IMR-90 (cell line): ENCODE measurements around the gene TENM4. TPM values are rescaled to one million over a fixed set of nuclear protein-coding genes. Genes with fewer than 3 reads are reported as not detected.

ENCODE experiments used
- ATAC-seq: fragments of 200-7000 bp; cut with Tn5 transposase; 2 replicates; pipeline ENCODE4 v1.9.1; 2020; ENCODE audit warnings: low read depth, mild to moderate bottlenecking, moderate library complexity
- BruUV-seq: library from RNA; stranded (reverse); fragments of 400-500 nt; replicated peaks from 2 replicates; lab custom pipeline; 2021; lab: Mats Ljungman, UMichigan
- CTCF ChIA-PET: fragments of 300-600 bp; formaldehyde crosslinking; extraction: SDS; loops from one replicate; lab custom pipeline; 2021; ENCODE audit warnings: antibody characterized with exemption; lab: Yijun Ruan, JAX
- POLR2A ChIA-PET: fragments of 300-600 bp; sonication (Branson Sonifier 250); formaldehyde crosslinking; loops from one replicate; lab custom pipeline; 2022; ENCODE audit warnings: antibody characterized with exemption; ENCODE audit not compliant: unreplicated experiment; lab: Charles Lee
- DNase-seq: peaks from one replicate; pipeline ENCODE4 v3.0.0; 2013
- H2AFZ ChIP-seq: replicated peaks from 2 replicates; pipeline ENCODE3; 2013; ENCODE audit warnings: low read length, mild to moderate bottlenecking; ENCODE audit not compliant: poor library complexity
- H2AK5ac ChIP-seq: 2 replicates; pipeline ENCODE4 v1.6.1; 2013; ENCODE audit warnings: low read depth, low read length, inconsistent platforms
- H2AK9ac ChIP-seq: replicated peaks from 2 replicates; pipeline ENCODE3; 2013; ENCODE audit warnings: mild to moderate bottlenecking, low read depth, low read length, moderate library complexity; ENCODE audit not compliant: poor library complexity
- H2BK120ac ChIP-seq: 2 replicates; pipeline ENCODE4 v1.6.1; 2013; ENCODE audit warnings: low read depth, low read length, inconsistent platforms
- H2BK15ac ChIP-seq: 3 replicates; pipeline ENCODE4 v1.6.1; 2013; ENCODE audit warnings: low read depth, low read length, inconsistent platforms
- H2BK20ac ChIP-seq: 2 replicates; pipeline ENCODE4 v1.6.1; 2013; ENCODE audit warnings: low read depth, mild to moderate bottlenecking, inconsistent platforms, low read length, moderate library complexity
- H2BK5ac ChIP-seq: 2 replicates; pipeline ENCODE4 v1.6.1; 2013; ENCODE audit warnings: mild to moderate bottlenecking, low read depth, low read length, inconsistent platforms; ENCODE audit not compliant: poor library complexity, severe bottlenecking
- H3K14ac ChIP-seq: replicated peaks from 2 replicates; pipeline ENCODE4 v1.6.1; 2013; ENCODE audit warnings: low read depth, low read length, inconsistent platforms
- H3K18ac ChIP-seq: 2 replicates; pipeline ENCODE4 v1.6.1; 2013; ENCODE audit warnings: low read depth, low read length, control low read depth
- H3K23ac ChIP-seq: 2 replicates; pipeline ENCODE4 v1.6.1; 2013; ENCODE audit warnings: low read depth, low read length, inconsistent platforms
- H3K27ac ChIP-seq: 2 replicates; pipeline ENCODE4 v1.5.1; 2013; ENCODE audit warnings: mild to moderate bottlenecking, control low read depth, low read length; ENCODE audit not compliant: insufficient read depth
- H3K27me3 ChIP-seq: 2 replicates; pipeline ENCODE4 v1.6.1; 2013; ENCODE audit warnings: low read length; ENCODE audit not compliant: control insufficient read depth, insufficient read depth
- H3K36me3 ChIP-seq: 2 replicates; pipeline ENCODE4 v1.6.1; 2013; ENCODE audit warnings: low read length, mixed read lengths; ENCODE audit not compliant: control insufficient read depth, insufficient read depth
- H3K4ac ChIP-seq: 2 replicates; pipeline ENCODE4 v1.6.1; 2013; ENCODE audit warnings: low read depth, low read length, inconsistent platforms
- H3K4me1 ChIP-seq: 2 replicates; pipeline ENCODE4 v1.6.1; 2013; ENCODE audit warnings: low read length, mixed read lengths; ENCODE audit not compliant: control insufficient read depth, insufficient read depth
- H3K4me2 ChIP-seq: 2 replicates; pipeline ENCODE4 v1.6.1; 2013; ENCODE audit warnings: low read depth, mild to moderate bottlenecking, control low read depth, low read length, moderate library complexity
- H3K4me3 ChIP-seq: 2 replicates; pipeline ENCODE4 v1.5.1; 2013; ENCODE audit warnings: low read depth, mild to moderate bottlenecking, control low read depth, low read length, moderate library complexity; ENCODE audit not compliant: insufficient read depth
- H3K56ac ChIP-seq: 2 replicates; pipeline ENCODE4 v1.6.1; 2013; ENCODE audit warnings: low read length, inconsistent platforms; ENCODE audit not compliant: insufficient read depth; ENCODE audit errors: extremely low read depth
- H3K79me1 ChIP-seq, 2 experiments: 2 replicates each; pipeline ENCODE4 v1.6.1; 2013; ENCODE audit warnings: low read length in 2 of 2, inconsistent platforms in 1 of 2, low read depth in 1 of 2
- H3K9ac ChIP-seq: 2 replicates; pipeline ENCODE4 v1.6.1; 2013; ENCODE audit warnings: low read depth, low read length, control low read depth
- H3K9me1 ChIP-seq: 2 replicates; pipeline ENCODE4 v1.6.1; 2013; ENCODE audit warnings: low read length, inconsistent platforms; ENCODE audit not compliant: insufficient read depth
- H3K9me3 ChIP-seq: 2 replicates; pipeline ENCODE4 v1.6.1; 2013; ENCODE audit warnings: low read length; ENCODE audit not compliant: control insufficient read depth, insufficient read depth
- H4K20me1 ChIP-seq: 2 replicates; pipeline ENCODE4 v1.6.1; 2013; ENCODE audit warnings: low read length, inconsistent platforms; ENCODE audit not compliant: insufficient read depth
- H4K5ac ChIP-seq: 2 replicates; pipeline ENCODE4 v1.6.1; 2013; ENCODE audit warnings: mild to moderate bottlenecking, low read depth, low read length, control low read depth
- H4K8ac ChIP-seq, 2 experiments: 2 replicates each; pipeline ENCODE4 v1.6.1; 2013; ENCODE audit warnings: low read depth in 2 of 2, low read length in 2 of 2, control low read depth in 1 of 2, inconsistent platforms in 1 of 2
- H4K91ac ChIP-seq: 2 replicates; pipeline ENCODE4 v1.6.1; 2013; ENCODE audit warnings: low read depth, low read length, inconsistent platforms; ENCODE audit not compliant: insufficient read depth
- BHLHE40 ChIP-seq: fragments of 150-350 bp; IDR thresholded peaks from 2 replicates; pipeline ENCODE4 v1.6.1; 2016; ENCODE audit warnings: mild to moderate bottlenecking, low read depth, low read length
- CEBPB ChIP-seq: IDR thresholded peaks from 2 replicates; pipeline ENCODE4 v1.6.1; 2012; ENCODE audit warnings: low read depth, low read length, improper control_type of control experiment
- CHD1 ChIP-seq: IDR thresholded peaks from 2 replicates; pipeline ENCODE4 v1.6.1; 2012; ENCODE audit warnings: low read depth, low read length, improper control_type of control experiment
- CTCF ChIP-seq: conservative IDR thresholded peaks from 2 replicates; pipeline ENCODE4 v1.5.1; 2012; ENCODE audit warnings: mild to moderate bottlenecking, low read depth, low read length, improper control_type of control experiment
- FOS ChIP-seq: fragments of 150-350 bp; IDR thresholded peaks from 2 replicates; pipeline ENCODE4 v1.6.1; 2016; ENCODE audit warnings: low read depth, low read length
- MAFK ChIP-seq: IDR thresholded peaks from 2 replicates; pipeline ENCODE4 v1.6.1; 2012; ENCODE audit warnings: low read depth, low read length, improper control_type of control experiment
- MAZ ChIP-seq: IDR thresholded peaks from 2 replicates; pipeline ENCODE4 v1.6.1; 2012; ENCODE audit warnings: low read depth, mild to moderate bottlenecking, low read length, improper control_type of control experiment, moderate library complexity, borderline replicate concordance
- MXI1 ChIP-seq: IDR thresholded peaks from 2 replicates; pipeline ENCODE4 v1.6.1; 2012; ENCODE audit warnings: low read depth, mild to moderate bottlenecking, low read length, moderate library complexity, borderline replicate concordance
- NFE2L2 ChIP-seq: fragments of 150-350 bp; IDR thresholded peaks from 2 replicates; pipeline ENCODE4 v1.6.1; 2016; ENCODE audit warnings: low read depth, mild to moderate bottlenecking, low read length
- POLR2A ChIP-seq: IDR thresholded peaks from 2 replicates; pipeline ENCODE4 v1.6.1; 2012; ENCODE audit warnings: mild to moderate bottlenecking, low read depth, low read length
- RAD21 ChIP-seq: IDR thresholded peaks from 2 replicates; pipeline ENCODE4 v1.6.1; 2012; ENCODE audit warnings: low read length, improper control_type of control experiment
- RCOR1 ChIP-seq: IDR thresholded peaks from 2 replicates; pipeline ENCODE4 v1.6.1; 2012; ENCODE audit warnings: mild to moderate bottlenecking, low read length, improper control_type of control experiment; ENCODE audit not compliant: insufficient replicate concordance
- RFX5 ChIP-seq: IDR thresholded peaks from 2 replicates; pipeline ENCODE4 v1.8.0; 2012; ENCODE audit warnings: low read depth, mild to moderate bottlenecking, low read length, moderate library complexity
- SMC3 ChIP-seq: fragments of 150-350 bp; IDR thresholded peaks from 2 replicates; pipeline ENCODE4 v1.6.1; 2016; ENCODE audit warnings: low read depth, mild to moderate bottlenecking, antibody characterized with exemption, low read length, moderate library complexity
- USF2 ChIP-seq: fragments of 150-350 bp; IDR thresholded peaks from 2 replicates; pipeline ENCODE4 v1.6.1; 2017; ENCODE audit warnings: mild to moderate bottlenecking, antibody characterized with exemption, low read length, low read depth
- WGBS, 2 experiments: methylation state at CpG; one replicate each; pipeline versions ENCODE4 v1.1.5 to v1.1.7; 2013; ENCODE audit warnings: missing lambda C conversion rate in 2 of 2; ENCODE audit not compliant: insufficient read length in 1 of 2; ENCODE audit errors: extremely low coverage in 2 of 2; 5-methylcytosine and 5-hydroxymethylcytosine counted together
- dilution Hi-C: fragments of 300-500 bp; cut with HindIII; formaldehyde crosslinking; loops from one replicate; pipeline ENCODE4 v1.14.3; 2018; ENCODE audit warnings: low sequenced_read_pairs; ENCODE audit not compliant: unreplicated experiment
- in situ Hi-C: fragments of 300-500 bp; cut with MboI; formaldehyde crosslinking; loops from 3 replicates; pipeline ENCODE4 v1.14.3; 2019; ENCODE audit warnings: low sequenced_read_pairs, inconsistent platforms, mixed read lengths
- intact Hi-C: fragments of 100-400 bp; cut with micrococcal nuclease; formaldehyde crosslinking; loops from 2 replicates; pipeline ENCODE4 v1.10.0; 2022
- polyA plus RNA-seq, 3 experiments: library from polyadenylated mRNA; depleted of rRNA; stranded (reverse); fragments of >200 nt; gene quantifications; 2 replicates each; pipeline ENCODE4 v1.2.3, GENCODE V29; 2012; ENCODE audit warnings: low replicate concordance in 1 of 3
- total RNA-seq: library from RNA; depleted of rRNA; stranded (reverse); fragments of >200 nt; gene quantifications from 2 replicates; pipeline ENCODE4 v1.2.3, GENCODE V29; 2012
- TF ChIP-seq, protein P1 (sequence below): fragments of 150-350 bp; IDR thresholded peaks from 2 replicates; pipeline ENCODE4 v1.6.1; 2016; ENCODE audit warnings: low read depth, mild to moderate bottlenecking, low read length, moderate library complexity, borderline replicate concordance

Gene TENM4
- total and polyA plus RNA-seq, 2 of the 4 experiments (the other 2 are of a cell fraction), result 7.4 to 9.0 TPM

DNA sequence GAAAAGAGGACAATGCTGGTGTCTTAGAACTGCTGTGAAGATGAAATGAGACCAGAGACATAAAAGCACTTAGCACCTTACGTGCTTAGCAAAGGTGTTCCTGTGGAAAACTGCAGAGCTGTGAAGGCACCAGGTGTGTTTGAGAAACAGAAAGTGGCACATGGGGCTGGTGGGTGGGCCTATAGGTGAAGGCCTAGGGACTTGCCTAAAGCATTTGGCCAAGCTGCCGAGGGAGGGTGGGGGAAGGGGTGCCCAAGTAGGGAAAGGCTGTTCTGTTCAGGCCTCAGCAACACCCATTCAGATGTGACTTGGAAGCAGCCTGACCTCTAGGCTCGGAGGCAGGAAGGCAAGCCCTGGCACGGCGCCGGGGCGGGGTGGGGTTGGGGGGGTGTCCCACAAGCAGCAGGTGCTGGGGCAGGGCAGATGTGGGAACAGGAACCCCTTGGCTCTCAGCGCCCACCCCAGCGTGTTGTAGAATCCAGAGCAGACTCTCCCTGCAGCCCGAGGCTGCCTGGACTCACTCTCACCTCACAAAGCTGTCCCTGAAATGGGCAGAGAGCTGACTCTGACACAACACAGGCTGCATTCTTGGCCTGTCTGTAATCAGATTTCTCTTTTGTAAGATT is 499.5 kb downstream of the TENM4 start:
- Histone ChIP-seq H3K4me2 (no peak overlapping the region), H3K18ac (no peak overlapping the region), H4K5ac (no peak overlapping the region; the same call in 1 of the 2 replicates), H3K14ac (no peak overlapping the region), H2BK20ac (no peak overlapping the region), H3K27ac (no peak overlapping the region), H2AFZ (no peak overlapping the region), H2BK5ac (no peak overlapping the region), H3K23ac (no peak overlapping the region), H4K8ac (no peak overlapping the region), H4K20me1 (no peaks in the 10 kb centered on the region), H3K9me3 (no peaks in the 10 kb centered on the region; the same call in 1 of the 2 replicates), H2BK15ac (no peak overlapping the region), H2AK5ac (no peak overlapping the region), H4K91ac (no peak overlapping the region), H3K27me3 (no peaks in the 10 kb centered on the region), H3K4me1 (no peaks in the 10 kb centered on the region), H3K9ac (no peak overlapping the region), H3K36me3 (no peaks in the 10 kb centered on the region), H2AK9ac (no peak overlapping the region), H3K4me3 (no peak overlapping the region), H2BK120ac (no peak overlapping the region), H3K9me1 (no peaks in the 10 kb centered on the region), H3K4ac (no peak overlapping the region), H3K56ac (no peak overlapping the region), H3K79me1 (no peaks in the 10 kb centered on the region)
- no peak for ATAC-seq
- in situ Hi-C loops, result no loop called here
- no peak for TF ChIP-seq MAFK
- TF ChIP-seq CHD1, result no peak
- TF ChIP-seq CTCF, result no peak
- no peak for TF ChIP-seq MXI1
- TF ChIP-seq POLR2A, result no peak
- TF ChIP-seq RAD21, result no peak
- no peak for TF ChIP-seq NFE2L2
- no peak for TF ChIP-seq BHLHE40
- TF ChIP-seq RFX5, result no peak
- TF ChIP-seq, protein P1, sequence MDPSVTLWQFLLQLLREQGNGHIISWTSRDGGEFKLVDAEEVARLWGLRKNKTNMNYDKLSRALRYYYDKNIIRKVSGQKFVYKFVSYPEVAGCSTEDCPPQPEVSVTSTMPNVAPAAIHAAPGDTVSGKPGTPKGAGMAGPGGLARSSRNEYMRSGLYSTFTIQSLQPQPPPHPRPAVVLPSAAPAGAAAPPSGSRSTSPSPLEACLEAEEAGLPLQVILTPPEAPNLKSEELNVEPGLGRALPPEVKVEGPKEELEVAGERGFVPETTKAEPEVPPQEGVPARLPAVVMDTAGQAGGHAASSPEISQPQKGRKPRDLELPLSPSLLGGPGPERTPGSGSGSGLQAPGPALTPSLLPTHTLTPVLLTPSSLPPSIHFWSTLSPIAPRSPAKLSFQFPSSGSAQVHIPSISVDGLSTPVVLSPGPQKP, result no peak
- TF ChIP-seq CEBPB, result no peak
- TF ChIP-seq USF2, result no peak
- TF ChIP-seq MAZ, result no peak
- no peak for TF ChIP-seq RCOR1
- TF ChIP-seq SMC3, result no peak
- no peak for TF ChIP-seq FOS
- dilution Hi-C loops, result no loop called here
- no TSS peak for BruUV-seq
- POLR2A ChIA-PET, result interaction anchor here (0.6 kb wide), 1 partner anchor 20 kb away, joined by 3 read pairs; no protein-coding TSS in a partner anchor
- 48% methylated on average over 8 of the region's 10 CpGs; no CpG with 5 or more reads in 1 of the 2 experiments for WGBS, 2 experiments
- CTCF ChIA-PET, result no interaction called here
- DNase-seq, result no peak
- intact Hi-C loops, result no loop called here
